Colonic mucosa (tissue), 4 donors: ENCODE results near the gene AXIN2. TPM values are rescaled to one million over a fixed set of nuclear protein-coding genes. Genes with fewer than 3 reads are reported as not detected.

ENCODE experiments used
- DNase-seq: peaks from one replicate; pipeline ENCODE4 v3.0.0-alpha.2; 2020
- H3K27ac ChIP-seq: fragments of 200-600 bp; one replicate; pipeline ENCODE4 v1.8.0; 2021
- H3K27me3 ChIP-seq: fragments of 200-600 bp; one replicate; pipeline ENCODE4 v1.8.0; 2021
- H3K36me3 ChIP-seq: fragments of 200-600 bp; one replicate; pipeline ENCODE4 v1.8.0; 2021
- H3K4me1 ChIP-seq: fragments of 200-600 bp; one replicate; pipeline ENCODE4 v1.8.0; 2021; ENCODE audit warnings: mild to moderate bottlenecking
- H3K4me3 ChIP-seq: fragments of 200-600 bp; one replicate; pipeline ENCODE4 v1.8.0; 2021
- H3K9ac ChIP-seq, 2 donors: one replicate each; pipeline ENCODE4 v1.7.0; 2013; ENCODE audit warnings: control low read depth in 2 of 2, low read depth in 2 of 2, low read length in 2 of 2
- H3K9me3 ChIP-seq: fragments of 200-600 bp; one replicate; pipeline ENCODE4 v1.8.0; 2021
- CTCF ChIP-seq: fragments of 200-600 bp; IDR thresholded peaks from one replicate; pipeline ENCODE4 v1.8.0; 2022; ENCODE audit warnings: antibody characterized with exemption, mild to moderate bottlenecking
- intact Hi-C: fragments of 100-400 bp; cut with DNase I; formaldehyde crosslinking; loops from one replicate; pipeline ENCODE4 v1.14.1; 2022
- total RNA-seq, 2 donors: library from RNA; stranded (reverse); fragmentation: NEBNext Ultra II Directional in 1 of 2; extraction: Animal tissue kit (Norgen Biotek cat#: 25700) in 1 of 2; gene quantifications; one replicate each; pipeline ENCODE4 v1.2.1, GENCODE V29; 2021
- donor health status: healthy.
- donor health status: DM: no; HTN: no; CAD: no.
- donor health status: DM: no; HTN: no; CAD: no.

AXIN2 gene
- total RNA-seq, 2 donors from 2014 or later, result 38.0 to 41.6 TPM

GRCh38 chr17:65576939-65577338, 15.5 kb upstream of the AXIN2 start:
- no peak for TF ChIP-seq CTCF
- Histone ChIP-seq H3K27me3 (no peaks in the 10 kb centered on the region), H3K36me3 (no peaks in the 10 kb centered on the region), H3K4me1 (no peaks in the 10 kb centered on the region), H3K4me3 (no peak overlapping the region), H3K9ac (no peak overlapping the region), H3K9me3 (no peaks in the 10 kb centered on the region), H3K27ac (no peak overlapping the region)
- intact Hi-C loops, result no loop called here
- peak; percentile 89 for DNase-seq

DNA sequence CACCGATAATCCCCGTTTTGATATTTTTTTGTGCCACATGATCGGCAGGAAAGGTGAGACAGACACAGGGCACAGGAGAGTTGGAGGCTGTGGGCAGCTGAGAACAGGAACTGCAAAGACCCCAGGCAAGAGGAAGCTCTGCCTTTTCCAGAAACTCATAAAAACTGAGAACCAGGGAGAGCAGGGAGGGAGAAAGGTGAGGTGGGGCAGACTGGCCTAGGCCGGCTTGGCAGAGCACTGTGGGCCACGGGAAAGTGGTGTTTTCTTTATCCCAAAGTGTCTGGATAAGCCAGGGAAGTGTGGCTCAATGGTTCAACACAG, 11.8 kb upstream of the AXIN2 start:
- Histone ChIP-seq H3K27ac (no peak overlapping the region), H3K4me3 (no peak overlapping the region), H3K9me3 (no peaks in the 10 kb centered on the region), H3K4me1 (no peaks in the 10 kb centered on the region), H3K27me3 (no peaks in the 10 kb centered on the region), H3K36me3 (no peaks in the 10 kb centered on the region), H3K9ac (no peak overlapping the region)
- TF ChIP-seq CTCF, result no peak
- intact Hi-C loops, result no loop called here
- DNase-seq, result peak; percentile 41

DNA sequence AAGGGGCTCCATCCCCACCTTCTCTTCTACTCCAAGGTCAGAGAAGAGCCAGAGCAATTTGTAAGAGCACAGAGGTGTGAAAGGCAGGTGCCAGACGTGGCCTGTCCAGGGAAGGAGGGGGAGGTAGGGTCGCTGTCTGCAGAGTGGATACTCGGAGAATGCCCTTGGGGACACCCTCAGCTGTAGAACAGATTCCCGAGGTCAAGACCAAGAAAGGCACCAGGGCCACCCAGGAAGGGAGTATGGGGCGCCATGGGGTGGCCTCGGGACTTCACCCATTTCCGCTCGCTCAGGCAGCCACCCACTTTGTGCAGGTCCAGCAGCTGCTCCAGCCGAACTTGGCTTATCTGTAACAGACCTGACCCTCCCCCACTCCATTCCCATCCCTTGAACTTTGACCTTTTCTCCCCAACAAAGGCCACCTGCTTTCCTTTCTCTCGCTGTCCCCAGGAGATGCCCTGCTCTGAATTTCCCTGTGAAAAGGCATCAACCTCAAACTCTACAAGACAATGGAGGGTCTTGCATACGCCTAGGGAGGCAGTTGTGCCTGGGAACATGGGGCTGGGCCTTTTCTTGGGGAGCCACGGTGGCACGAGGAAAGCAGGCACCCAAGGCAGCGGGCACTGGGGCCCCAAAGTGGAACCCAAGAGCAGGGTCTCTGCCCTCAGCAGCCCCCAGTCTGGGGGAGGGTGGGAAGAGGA, 11.3 kb upstream of the AXIN2 start:
- no peak overlapping the region for H3K9ac ChIP-seq
- intact Hi-C loops, result no loop called here
- no peaks in the 10 kb centered on the region for H3K27me3 ChIP-seq
- TF ChIP-seq CTCF, result no peak
- no peak overlapping the region for H3K4me3 ChIP-seq
- no peak overlapping the region for H3K27ac ChIP-seq
- no peaks in the 10 kb centered on the region for H3K4me1 ChIP-seq
- no peak for DNase-seq
- no peaks in the 10 kb centered on the region for H3K36me3 ChIP-seq
- no peaks in the 10 kb centered on the region for H3K9me3 ChIP-seq

DNA sequence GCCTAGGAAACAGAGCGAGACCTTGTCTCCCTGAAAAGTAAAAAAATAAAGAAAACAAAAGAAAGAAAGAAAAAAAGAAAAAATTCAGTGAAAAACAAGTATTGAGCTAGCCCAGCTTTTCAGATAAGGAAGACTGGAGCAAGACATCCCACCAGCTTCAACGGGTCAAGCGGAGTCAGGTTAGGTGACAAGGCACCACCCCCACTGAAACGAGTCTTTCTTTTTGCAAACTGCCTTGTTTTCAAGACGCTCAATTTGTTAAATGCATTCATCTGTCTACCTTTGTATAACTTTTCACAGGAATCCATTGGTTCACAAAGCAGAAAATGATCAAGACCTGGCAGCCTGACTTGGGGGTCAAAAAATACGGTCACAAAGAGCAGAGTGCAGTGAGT, 10.7 kb upstream of the AXIN2 start:
- intact Hi-C loops, result no loop called here
- H3K27me3 ChIP-seq, result no peaks in the 10 kb centered on the region
- no peaks in the 10 kb centered on the region for H3K9me3 ChIP-seq
- H3K4me3 ChIP-seq, result no peak overlapping the region
- no peak for DNase-seq
- H3K27ac ChIP-seq, result no peak overlapping the region
- no peak overlapping the region for H3K9ac ChIP-seq
- no peaks in the 10 kb centered on the region for H3K4me1 ChIP-seq
- H3K36me3 ChIP-seq, result no peaks in the 10 kb centered on the region
- TF ChIP-seq CTCF, result no peak

DNA sequence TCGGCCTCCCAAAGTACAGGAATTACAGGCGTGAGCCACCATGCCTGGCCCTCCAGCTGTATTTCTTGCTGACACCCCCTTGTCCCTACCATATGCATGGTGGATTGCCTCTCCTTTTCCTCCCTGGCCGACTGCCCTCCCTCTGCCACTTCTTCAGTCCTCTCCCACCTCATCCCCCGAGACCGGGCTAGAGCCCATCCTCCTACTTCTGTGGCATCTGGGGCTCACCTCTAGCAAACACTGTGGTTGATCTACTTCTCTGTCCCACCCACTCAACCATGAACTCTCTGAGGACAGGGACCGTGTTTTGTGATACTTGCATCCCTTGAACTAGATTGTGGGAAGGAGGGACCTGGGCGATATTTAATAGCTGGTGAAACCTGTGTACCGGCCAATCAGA, 7.5 kb upstream of the AXIN2 start:
- no peak for DNase-seq
- H3K4me1 ChIP-seq, result no peaks in the 10 kb centered on the region
- no peaks in the 10 kb centered on the region for H3K27me3 ChIP-seq
- no peak overlapping the region for H3K27ac ChIP-seq
- H3K36me3 ChIP-seq, result no peaks in the 10 kb centered on the region
- no peak overlapping the region for H3K9ac ChIP-seq
- no peak for TF ChIP-seq CTCF
- H3K9me3 ChIP-seq, result no peaks in the 10 kb centered on the region
- intact Hi-C loops, result no loop called here
- H3K4me3 ChIP-seq, result no peak overlapping the region
